ENCODE data around the gene TEX14.

TEX14 gene

GRCh38 chr17:58508341-58509067 lies 183.3 kb downstream of the TEX14 start:
- Histone ChIP-seq H3K9me3 (ENCODE audit: severe bottlenecking) (no peaks in the 10 kb centered on the region), H3K36me3 (peaks cover 92% of the 10 kb centered on the region), H3K27ac (no peak overlapping the region), H3K4me3 (ENCODE audit: low read depth, low read length) (no peak overlapping the region), H3K27me3 (ENCODE audit: insufficient read depth, low read depth, severe bottlenecking) (no peaks in the 10 kb centered on the region)
- DNase-seq, result no peak
- TF ChIP-seq, protein P1, sequence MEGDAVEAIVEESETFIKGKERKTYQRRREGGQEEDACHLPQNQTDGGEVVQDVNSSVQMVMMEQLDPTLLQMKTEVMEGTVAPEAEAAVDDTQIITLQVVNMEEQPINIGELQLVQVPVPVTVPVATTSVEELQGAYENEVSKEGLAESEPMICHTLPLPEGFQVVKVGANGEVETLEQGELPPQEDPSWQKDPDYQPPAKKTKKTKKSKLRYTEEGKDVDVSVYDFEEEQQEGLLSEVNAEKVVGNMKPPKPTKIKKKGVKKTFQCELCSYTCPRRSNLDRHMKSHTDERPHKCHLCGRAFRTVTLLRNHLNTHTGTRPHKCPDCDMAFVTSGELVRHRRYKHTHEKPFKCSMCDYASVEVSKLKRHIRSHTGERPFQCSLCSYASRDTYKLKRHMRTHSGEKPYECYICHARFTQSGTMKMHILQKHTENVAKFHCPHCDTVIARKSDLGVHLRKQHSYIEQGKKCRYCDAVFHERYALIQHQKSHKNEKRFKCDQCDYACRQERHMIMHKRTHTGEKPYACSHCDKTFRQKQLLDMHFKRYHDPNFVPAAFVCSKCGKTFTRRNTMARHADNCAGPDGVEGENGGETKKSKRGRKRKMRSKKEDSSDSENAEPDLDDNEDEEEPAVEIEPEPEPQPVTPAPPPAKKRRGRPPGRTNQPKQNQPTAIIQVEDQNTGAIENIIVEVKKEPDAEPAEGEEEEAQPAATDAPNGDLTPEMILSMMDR (IDR thresholded peaks at IDR 0.05; ENCODE audit: low read depth, low read length), result no peak

DNA sequence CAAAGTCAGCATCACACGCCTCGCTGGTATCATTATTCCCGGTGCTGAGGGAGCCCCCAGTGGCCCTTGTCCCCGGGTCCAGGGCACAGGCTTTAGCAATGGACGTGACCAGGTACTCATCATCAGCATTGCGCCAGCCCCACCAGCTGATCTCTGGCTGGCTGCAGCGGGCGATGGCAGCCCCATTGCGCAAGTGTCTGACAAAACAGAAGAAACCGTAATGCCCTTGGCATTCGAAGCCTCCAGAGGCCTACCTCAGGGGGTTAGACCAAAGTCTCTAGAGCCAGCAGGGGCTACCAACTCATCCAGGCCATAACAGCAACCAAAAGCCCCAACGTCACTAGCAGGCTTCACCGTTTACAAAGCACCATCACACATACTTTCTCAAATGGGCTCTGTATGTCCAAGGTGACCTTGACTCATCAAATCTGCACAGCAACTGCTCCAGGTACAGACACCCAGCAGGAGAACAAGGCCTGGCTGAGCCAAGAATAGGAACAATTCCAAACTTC lies 184.7 kb downstream of the TEX14 start:
- no peak overlapping the region for H3K27ac ChIP-seq
- H3K4me3 ChIP-seq (ENCODE audit: low read depth, low read length), result no peak overlapping the region
- peaks cover 99% of the 10 kb centered on the region for H3K36me3 ChIP-seq
- H3K9me3 ChIP-seq (ENCODE audit: severe bottlenecking), result no peaks in the 10 kb centered on the region
- TF ChIP-seq, protein P1 (IDR thresholded peaks at IDR 0.05; ENCODE audit: low read depth, low read length), result no peak
- H3K27me3 ChIP-seq (ENCODE audit: insufficient read depth, low read depth, severe bottlenecking), result no peaks in the 10 kb centered on the region
- DNase-seq, result no peak
